ENCODE data around the gene TICAM1.
"Not testable (repeated sequence)": the region's sequence is repeated elsewhere in the genome, so short reads cannot be mapped to it uniquely, and the experiment has no call there.

TICAM1 gene

DNA sequence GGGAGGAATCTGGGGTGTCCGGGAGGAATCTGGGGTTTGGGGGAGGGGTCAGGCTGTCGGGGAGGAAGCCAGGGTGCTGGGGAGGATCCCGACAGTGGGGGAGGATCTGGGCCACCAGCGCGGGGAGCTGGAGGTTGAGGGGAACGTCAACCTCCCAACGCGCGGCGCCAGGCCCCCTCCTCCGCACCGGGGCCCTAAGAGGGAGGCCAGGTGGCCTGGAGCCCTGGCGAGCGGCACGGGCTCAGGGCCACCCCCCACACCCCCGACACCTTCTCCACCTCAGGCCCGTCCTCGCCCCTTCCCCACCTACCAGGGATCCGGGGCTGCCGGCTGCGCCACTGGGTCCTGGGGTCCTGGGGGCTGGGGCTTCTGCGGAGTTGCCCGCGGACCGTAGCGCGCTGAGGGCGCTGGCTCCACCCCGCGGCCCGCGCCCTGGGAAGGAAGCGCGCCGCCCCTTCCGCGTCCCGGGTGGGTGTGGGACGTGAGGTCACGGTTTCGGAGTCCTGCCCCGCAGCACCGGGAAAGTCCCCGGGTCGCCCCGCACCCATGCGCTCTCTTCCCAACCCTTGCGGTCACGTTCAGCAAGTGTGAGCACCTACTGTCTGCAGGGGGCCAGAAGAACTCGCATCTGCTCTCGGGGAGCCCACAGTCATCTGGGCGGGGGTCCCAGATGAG is at the start of gene TICAM1:
Gene TICAM1, minus strand, starts transcription at position 409 of the 675 bp plus-strand sequence. CDS start 13,335 bp downstream, outside the sequence.
- peak; percentile 79 for DNase-seq

DNA sequence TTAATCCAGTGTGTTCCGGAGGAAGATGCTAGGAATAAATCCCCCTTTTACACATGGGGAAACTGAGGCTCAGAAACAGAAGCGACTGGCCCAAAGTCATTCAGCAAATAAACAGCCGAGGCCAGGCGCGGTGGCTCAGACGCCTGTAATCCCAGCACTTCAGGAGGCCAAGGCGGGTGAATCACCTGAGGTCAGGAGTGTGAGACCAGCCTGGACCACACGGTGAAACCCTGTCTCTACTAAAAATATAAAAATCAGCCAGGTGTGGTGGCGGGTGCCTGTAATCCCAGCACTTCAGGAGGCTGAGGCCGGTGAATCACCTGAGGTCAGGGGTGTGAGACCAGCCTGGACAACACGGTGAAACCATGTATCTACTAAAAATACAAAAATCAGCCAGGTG is 47.5 kb upstream of the TICAM1 start:
- DNase-seq = no peak

DNA sequence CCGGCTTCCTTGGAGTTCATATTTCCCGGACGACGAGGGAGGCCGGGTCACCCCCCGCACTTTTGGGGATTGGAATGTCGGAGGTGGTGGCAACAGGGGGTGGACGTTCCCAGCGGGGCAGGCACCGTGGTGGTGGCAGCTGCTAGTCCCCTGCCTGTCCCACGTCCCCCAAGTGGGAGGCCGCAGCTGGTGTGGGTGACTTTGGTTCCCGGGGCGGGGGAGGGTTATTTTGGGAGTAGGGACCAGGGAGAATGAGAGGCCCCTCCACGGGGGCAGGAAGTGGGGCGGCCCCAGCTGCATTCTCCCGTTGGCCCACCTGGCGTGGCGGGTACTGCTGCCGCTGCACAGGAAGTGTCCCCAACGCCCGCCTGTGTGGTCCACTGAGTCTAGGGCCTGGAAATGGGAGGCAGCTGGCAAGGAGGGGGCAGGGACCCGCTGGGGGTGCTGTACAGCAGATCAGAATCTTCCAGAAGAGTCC is 47.0 kb upstream of the TICAM1 start:
- no peak for DNase-seq

DNA sequence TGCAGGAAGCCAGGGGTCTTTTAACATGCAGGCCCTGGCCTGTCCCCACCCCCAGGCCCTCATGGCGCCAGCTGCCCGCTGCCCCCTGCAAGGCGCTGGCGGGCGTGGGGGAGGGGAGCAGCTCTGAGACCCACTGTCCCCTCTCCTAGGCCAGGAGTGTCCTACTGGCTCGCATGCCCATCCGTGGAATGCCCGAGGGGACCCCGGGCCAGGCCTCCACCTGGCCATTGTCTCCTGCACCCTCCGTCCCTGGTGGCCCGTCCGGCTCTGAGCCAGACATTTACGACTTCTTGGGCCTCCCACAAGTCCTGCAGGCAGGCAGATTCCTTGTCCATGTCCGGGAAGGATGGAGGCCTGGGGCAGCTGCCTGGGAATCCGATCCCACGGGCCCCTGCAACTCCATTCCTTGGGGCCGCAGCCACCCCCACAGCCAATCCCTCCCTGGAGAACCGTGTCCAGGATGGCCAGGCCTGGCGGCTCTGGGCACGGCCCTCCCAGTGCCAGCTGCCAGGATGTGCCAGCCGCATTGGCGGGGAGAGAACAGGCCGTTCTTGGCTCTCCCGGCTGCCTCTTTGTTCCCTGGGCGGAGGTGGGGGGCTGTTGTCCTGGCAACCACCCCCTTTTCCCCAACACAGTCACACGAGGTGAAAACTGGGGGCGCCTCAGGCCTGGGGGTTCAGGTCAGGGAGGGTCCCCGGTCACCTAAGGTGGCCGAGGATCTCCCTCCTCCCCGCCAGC is 46.4 kb upstream of the TICAM1 start:
- no peak for DNase-seq

DNA sequence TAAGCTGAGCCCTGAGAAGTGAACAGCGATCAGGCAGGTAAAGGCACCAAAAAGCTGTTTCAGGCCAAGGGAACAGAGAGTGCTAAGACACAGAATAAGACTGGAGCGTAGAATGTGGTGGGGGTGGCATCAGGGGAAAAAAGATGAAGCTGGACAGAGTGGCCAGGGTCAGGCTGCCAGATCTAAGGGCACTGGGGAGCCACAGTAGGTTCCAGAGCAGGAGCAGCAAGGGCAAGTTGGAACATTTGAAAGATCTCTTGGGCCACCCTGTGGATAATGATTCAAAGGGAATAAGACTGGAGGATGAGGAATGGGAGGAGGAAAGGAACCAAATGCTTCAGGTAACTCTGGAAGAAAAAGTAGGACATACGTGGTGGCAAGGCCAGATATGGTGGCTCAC is 42.4 kb upstream of the TICAM1 start:
- no peak for DNase-seq

DNA sequence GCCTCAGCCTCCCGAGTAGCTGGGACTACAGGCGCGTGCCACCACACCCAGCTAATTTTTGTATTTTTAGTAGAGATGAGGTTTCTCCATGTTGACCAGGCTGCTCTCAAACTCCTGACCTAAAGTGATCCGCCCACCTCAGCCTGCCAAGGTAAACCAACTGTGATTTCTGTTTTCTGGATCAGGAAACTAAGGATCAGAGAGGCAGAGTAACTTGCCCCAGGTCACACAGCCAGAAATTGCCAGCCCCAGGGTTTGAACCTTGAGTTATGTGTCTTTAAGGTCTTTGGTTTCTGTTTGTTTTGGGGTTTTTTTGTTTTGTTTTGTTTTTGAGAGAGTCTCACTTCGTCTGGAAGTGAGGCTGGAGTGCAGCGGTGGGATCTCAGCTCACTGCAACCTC is 40.2 kb upstream of the TICAM1 start:
- no peak for DNase-seq

DNA sequence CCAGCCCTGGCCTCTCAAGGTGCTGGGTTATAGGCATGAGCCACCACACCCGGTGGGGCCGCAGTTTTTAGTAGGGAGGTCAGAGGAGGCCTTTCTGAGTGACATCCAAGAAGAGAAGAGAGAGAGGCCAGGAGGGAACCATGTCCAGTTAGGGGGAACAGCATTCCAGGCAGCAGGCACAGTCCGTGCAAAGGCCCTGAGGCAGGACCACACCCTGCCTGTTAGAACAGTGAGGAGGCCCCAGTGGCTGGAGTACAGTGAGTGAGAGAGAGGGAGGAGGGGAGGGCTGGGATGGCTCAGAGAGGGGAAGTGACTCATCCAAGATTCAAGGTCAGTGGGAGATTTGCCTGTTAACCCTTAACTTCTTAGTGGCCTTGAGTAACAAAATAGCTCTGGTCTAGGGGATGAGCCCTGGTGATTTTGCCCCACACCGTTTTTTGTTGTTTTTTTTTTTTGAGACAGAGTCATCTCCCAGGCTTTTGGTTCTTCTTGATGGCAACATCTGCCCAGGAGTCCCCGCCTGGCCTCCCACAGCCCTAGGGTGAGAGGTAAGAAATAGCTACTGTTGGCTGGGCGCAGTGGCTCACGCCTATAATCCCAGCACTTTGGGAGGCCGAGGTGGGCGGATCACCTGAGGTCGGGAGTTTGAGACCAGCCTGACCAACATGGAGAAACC is 38.7 kb upstream of the TICAM1 start:
- DNase-seq = no peak

DNA sequence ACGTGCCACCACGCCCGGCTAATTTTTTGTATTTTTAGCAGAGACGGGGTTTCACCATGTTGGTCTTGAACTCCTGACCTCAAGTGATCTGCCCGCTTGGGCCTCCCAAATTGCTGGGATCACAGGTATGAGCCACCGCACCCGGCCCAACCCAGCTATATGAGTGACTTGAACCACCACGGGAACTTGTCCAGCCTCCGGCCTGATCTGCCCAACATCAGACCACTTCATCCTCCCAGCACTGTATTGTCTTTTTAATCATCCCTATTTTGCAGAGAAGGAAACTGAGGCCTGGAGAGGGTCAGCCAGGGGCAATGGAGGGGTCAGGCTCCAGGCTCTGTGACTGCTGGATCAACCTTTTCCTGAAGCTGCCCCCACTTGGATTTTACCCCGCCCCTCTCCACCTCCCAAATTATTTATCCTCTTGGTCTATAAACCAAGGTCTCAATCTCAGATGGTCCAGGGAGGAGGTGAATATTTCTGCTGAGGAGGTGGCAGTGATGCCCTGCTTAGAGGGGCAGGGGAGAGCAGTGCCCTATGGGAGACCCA is 36.8 kb upstream of the TICAM1 start:
- DNase-seq = no peak

DNA sequence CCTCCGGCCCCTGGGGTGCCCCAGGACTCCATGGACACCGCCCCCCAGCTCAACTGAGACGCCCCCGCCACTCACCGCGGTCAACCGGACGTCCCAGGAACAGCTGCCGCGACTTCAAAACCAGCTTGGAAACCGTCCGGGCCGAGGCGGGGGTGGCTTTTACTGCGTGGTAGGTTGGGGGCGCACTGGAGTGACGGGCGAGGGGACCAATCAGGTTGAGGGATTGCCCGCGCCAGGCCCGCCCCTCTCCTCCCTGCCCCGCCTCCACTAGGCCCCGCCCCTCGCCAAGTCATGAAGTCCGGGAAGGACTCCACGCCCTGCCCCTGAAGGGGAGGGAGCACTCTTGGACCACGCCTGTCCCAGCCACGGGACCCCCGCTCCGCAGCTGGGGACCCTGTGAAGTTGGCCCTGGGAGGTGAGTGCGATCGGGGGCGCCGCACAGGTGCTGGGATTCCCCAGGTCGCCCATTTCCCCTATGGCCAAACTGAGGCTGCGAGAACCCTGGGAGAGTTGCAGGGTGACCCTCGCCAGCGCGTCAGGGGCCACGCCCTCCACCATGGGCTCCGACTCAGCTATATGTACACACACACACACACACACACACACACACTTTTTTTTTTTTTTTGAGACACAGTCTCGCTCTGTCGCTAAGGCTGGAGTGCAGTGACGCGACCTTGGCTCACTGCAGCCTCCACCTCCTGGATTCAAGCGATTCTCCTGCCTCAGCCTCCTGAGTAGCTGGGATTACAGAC is 36.2 kb upstream of the TICAM1 start, which contains the start of gene PLIN3:
Gene PLIN3, minus strand, starts transcription at position 134 of the 752 bp plus-strand sequence. CDS start 6,273 bp downstream, outside the sequence.
- DNase-seq = peak; percentile 87

DNA sequence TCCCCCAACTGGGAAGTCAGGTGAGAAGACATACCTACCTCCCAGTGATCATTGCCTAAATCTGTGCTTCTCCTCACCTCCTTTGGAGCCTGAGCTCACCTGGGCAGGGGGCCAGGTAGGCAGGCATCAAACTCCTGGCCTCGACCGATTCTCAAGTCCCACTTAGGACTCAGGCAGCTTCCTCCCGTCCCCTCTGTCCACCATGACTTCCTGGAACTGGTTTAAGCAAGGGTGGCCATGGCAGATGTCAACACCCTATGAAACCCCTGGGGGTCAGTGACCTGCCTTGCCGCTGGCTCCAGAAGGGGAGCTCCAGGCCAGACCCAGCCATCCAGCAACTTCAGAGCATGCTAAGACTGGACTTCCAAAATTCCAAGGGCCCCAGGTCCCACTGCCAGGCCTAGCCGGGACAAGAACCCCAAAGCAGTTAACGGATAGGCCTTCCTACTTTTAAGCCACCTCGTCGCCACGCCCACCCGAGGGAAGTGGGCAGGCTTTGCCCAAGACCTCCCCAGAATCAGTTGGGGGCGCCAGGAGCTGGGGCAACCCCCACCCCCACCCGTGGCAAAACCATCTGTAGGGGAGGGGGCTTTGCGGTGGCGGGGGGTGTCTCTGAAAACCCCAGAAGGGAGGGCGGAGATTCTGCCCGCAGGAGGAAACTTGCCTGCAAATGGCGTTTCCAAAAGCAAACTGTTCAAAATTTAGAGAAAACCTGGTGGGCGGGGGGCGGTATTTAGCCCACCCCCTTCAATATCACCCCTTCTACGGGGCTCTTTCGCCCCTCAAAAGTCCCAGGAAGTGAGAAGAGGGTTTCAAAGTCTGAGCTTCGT is 35.3 kb upstream of the TICAM1 start:
- DNase-seq = peak; percentile 59

DNA sequence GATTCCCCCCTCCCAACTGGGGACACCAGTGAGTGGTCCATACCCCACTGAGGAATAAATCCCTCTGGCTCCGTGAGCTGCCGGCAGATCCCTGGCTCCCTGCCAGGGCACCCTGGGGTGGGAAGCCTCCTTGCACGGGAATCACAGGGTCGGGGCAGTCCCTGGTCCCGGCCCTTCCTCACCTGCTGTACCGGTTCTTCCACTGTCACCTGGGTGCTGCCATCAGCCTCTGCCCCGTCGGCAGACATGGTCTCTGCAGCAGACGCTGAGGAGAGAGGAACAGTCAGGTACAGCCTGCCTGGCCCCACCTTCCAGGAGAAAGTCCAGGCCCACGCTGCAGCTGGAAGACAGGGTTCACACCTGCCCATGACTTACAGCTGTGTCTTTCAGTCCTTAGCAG is 29.6 kb upstream of the TICAM1 start:
- no peak for DNase-seq

DNA sequence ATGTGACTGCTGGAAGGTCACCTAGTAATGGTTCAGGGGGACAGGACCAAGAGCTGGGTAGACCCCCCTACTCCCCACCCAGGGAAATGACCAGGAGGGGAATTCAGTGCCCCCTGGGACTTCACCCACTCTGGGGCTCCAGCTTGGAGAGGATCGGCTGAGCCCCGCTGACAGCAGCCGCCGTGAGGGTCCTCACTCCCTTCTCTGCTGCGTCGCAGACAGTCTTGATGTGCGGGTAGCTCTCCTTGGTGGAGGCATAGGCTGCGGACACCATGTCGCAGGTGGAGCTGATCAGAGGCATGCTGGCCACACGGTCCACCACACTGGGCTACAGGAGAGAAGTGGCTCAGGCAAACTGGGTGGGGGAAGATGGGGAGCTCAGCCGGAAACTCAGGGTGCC is 28.2 kb upstream of the TICAM1 start:
- no peak for DNase-seq

DNA sequence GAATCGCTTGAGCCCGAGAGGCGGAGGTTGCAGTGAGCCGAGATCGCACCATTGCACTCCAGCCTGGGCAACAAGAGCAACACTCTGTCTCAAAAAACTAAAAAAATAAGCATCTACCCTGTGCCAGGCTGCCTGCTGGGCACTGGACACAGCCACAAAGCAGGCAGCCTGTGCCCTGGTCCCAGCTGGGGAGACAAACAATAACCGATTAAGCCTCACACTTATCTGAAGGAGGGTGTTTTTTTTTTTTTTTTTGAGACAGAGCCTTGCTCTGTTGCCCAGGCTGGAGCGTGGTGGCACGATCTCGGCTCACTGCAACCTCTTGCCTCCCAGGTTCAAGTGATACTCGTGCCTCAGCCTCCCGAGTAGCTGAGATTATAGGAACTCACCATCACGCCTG is 25.0 kb upstream of the TICAM1 start:
- not testable (repeated sequence) for DNase-seq

DNA sequence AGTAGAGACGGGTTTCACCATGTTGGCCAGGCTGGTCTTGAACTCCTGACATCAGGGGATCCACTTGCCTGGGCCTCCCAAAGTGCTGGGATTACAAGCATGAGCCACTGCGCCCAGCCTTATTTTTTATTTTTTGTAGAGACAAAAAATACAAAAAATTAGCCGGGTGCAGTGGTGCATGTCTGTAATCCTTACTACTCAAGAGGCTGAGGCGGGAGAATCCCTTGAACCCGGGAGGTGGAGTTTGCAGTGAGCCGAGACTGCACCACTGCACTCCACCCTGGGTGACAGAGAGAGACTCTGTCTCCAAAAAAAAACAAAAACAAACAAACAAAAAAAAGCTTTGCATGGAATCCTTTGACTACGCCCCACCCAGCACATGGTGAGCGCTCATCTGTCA is 22.0 kb upstream of the TICAM1 start:
- not testable (repeated sequence) for DNase-seq

DNA sequence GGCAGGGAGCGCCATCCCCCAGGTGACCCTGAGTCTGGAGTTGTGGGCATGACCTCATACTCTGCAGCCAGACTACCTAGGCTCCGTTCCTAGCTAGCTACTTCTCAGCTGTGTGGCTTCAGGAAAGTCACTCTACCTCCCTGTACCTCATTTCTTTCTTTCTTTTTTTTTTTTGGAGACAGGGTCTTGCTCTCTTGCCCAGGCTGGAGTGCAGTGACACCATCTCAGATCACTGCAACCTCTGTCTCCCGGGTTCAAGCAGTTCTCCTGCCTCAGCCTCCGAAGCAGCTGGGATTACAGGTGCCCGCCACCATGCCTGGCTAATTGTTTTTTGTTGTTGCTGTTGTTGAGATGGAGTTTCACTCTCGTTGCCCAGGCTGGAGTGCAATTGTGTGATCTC is 21.0 kb upstream of the TICAM1 start:
- no peak for DNase-seq

DNA sequence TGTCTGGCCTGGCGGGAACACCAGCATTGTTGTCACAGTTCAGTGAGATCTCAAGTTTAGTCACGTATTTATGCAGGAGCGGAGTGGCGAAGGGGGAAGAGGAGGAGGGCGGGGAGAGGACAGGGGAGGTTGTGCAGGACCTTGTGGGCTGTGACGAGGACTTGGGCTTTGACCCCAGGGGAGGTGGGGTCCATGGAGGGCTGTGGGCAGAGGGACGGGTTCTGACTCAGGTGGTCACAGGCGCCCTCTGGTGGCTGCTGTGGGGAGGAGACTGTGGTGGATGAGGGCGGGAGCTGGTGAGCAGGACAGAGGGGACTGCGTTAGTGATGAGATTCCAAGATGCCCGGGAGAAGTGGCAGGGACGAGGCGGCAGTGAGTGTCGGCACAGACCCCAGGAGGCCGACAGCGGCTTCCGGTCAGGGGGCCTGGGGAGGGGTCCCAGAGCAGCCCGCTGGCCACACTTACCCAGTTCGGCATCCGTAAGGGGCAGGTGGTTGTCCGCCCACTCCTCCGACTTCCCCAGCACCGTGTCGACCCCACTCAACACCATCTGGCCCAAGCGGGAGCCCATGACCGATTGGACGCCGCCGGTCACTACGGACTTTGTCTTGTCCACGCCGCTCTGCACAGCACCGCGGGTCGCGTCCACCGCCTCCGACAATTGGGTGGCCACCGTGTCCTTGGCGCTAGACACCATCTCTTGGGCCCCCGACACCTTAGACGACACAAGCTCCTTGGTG is 20.2 kb upstream of the TICAM1 start:
- peak; percentile 82 for DNase-seq

DNA sequence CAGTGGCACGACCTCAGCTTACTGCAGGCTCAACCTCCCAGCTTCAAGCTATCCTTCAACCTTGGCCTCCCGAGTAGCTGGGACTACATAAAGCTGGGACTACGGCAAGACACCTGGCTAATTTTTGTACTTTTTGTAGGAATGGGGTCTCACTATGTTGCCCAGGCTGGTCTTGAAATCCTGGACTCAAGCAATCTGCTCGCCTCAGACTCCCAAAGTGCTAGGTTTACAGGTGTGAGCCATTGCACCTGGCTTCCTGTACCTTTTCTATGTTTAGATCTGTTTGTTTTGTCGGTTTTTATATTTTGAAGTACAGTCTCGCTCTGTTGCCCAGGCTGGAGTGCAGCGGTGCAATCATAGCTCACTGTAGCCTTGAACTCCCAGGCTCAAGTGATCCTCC is 17.5 kb upstream of the TICAM1 start:
- no peak for DNase-seq

DNA sequence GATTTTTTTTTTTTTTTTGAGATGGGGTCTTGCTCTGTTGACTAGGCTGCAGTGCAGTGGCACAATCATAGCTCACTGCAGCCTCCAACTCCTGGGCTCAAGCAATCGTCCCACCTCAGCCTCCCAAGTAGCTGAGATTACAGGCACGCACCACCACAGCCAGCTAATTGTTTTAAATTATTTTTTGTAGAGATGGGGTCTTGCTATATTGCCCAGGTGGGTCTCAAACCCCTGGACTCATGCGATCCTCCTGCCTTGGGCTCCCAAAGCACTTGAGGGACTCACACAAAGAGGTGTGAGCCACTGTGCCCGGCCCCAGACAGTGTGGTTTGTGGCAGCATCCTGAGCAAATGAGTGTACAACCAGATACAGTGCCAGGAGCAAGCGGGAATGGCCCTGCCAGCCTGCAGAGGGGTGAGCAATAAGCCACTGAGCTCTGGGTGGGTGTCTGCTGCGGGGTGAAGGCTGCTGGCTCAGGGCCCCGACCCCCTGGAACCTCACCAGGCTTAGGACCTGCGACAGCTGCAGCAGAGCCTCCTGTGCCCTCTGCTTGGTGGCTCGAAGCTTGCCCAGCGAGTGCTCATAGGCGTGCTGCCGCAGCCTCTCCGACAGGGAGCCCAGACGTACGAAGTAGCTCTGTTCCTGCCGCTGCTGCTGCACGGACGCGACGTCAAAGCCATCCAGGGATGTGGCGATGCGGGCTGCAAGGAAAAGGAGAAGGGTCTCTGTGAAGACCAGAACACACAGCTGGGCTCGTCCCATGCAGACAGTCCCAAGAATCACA is 15.9 kb upstream of the TICAM1 start:
- DNase-seq = no peak

DNA sequence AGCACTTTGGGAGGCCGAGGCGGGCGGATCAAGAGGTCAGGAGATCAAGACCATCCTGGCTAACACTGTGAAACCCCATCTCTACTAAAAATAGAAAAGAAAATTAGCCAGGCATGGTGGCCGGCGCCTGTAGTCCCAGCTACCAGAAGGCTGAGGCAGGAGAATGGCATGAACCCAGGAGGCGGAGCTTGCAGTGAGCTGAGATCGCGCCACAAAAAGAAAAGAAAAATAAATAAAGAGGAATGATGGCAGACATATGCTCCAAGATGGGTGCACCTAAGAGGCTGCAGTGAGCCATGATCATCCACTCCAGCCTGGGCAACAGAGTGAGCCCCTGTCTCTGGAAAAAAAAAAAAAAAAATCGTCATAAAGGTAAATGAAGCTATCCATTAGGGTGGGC is 14.5 kb upstream of the TICAM1 start:
- DNase-seq = not testable (repeated sequence)
